ENCODE data around the gene ANKRD13B.

Gene ANKRD13B

GRCh38 chr17:29573871-29574731, 18.8 kb upstream of the ANKRD13B start:
- no peak for TF ChIP-seq CTCF (IDR thresholded peaks at IDR 0.05; ENCODE audit: insufficient read depth, low read depth, low read length, missing control alignments)
- no peak for DNase-seq (ENCODE audit: low read depth)
- H3K4me3 ChIP-seq (ENCODE audit: low read depth, low read length): no peak overlapping the region

GRCh38 chr17:29574732-29575510, 18.0 kb upstream of the ANKRD13B start:
- H3K4me3 ChIP-seq (ENCODE audit: low read depth, low read length): no peak overlapping the region
- no peak for DNase-seq (ENCODE audit: low read depth)
- TF ChIP-seq CTCF (IDR thresholded peaks at IDR 0.05; ENCODE audit: insufficient read depth, low read depth, low read length, missing control alignments): no peak

- no peak overlapping the region for H3K4me3 ChIP-seq (ENCODE audit: low read depth, low read length)
- no peak for TF ChIP-seq CTCF (IDR thresholded peaks at IDR 0.05; ENCODE audit: insufficient read depth, low read depth, low read length, missing control alignments)
- no peak for DNase-seq (ENCODE audit: low read depth)
These were observed 17.3 kb upstream of the ANKRD13B start for GRCh38 chr17:29575511-29576213.

GRCh38 chr17:29576214-29577000, 16.5 kb upstream of the ANKRD13B start:
- no peak for TF ChIP-seq CTCF (IDR thresholded peaks at IDR 0.05; ENCODE audit: insufficient read depth, low read depth, low read length, missing control alignments)
- H3K4me3 ChIP-seq (ENCODE audit: low read depth, low read length): no peak overlapping the region
- no peak for DNase-seq (ENCODE audit: low read depth)

- no peak for TF ChIP-seq CTCF (IDR thresholded peaks at IDR 0.05; ENCODE audit: insufficient read depth, low read depth, low read length, missing control alignments)
- no peak overlapping the region for H3K4me3 ChIP-seq (ENCODE audit: low read depth, low read length)
- no peak for DNase-seq (ENCODE audit: low read depth)
These were observed 15.9 kb upstream of the ANKRD13B start for GRCh38 chr17:29577001-29577370.

Measured in GM12865 (cell line).